Right lobe of liver (tissue), 6 donors: ENCODE measurements around the gene KDM4B. TPM values are rescaled to one million over a fixed set of nuclear protein-coding genes. Genes with fewer than 3 reads are reported as not detected.
A peak's percentile ranks its signal among the peaks of the same experiment; 100 is the strongest.

Source experiments
- ATAC-seq, 4 donors: fragments of 200-7000 bp; cut with Tn5 transposase; one replicate each; pipeline ENCODE4 v1.9.1; 2020; ENCODE audit warnings: mild to moderate bottlenecking in 4 of 4, moderate library complexity in 4 of 4
- DNase-seq, 3 donors: peaks; one replicate each; pipeline ENCODE4 v3.0.0-alpha.2; 2020
- H3K27ac ChIP-seq, 3 donors: fragments of 200-600 bp; one replicate each; pipeline ENCODE4 v1.8.0; 2022
- H3K27me3 ChIP-seq, 2 donors: fragments of 200-600 bp; one replicate each; pipeline ENCODE4 v1.8.0; 2022
- H3K36me3 ChIP-seq, 4 donors: fragments of 200-600 bp; sonication (generic) in 1 of 4; one replicate each; pipeline versions ENCODE4 v1.5.1 to v1.8.0; 2017 to 2022; ENCODE audit warnings: control low read depth in 1 of 4
- H3K4me1 ChIP-seq, 4 donors: fragments of 200-600 bp; sonication (generic) in 1 of 4; one replicate each; pipeline versions ENCODE4 v1.5.1 to v1.8.0; 2017 to 2022; ENCODE audit warnings: control low read depth in 1 of 4
- H3K4me3 ChIP-seq, 3 donors: fragments of 200-600 bp; one replicate each; pipeline ENCODE4 v1.8.0; 2022
- H3K9me3 ChIP-seq, 4 donors: fragments of 200-600 bp; sonication (generic) in 1 of 4; one replicate each; pipeline versions ENCODE4 v1.5.1 to v1.8.0; 2017 to 2022; ENCODE audit warnings: control low read depth in 1 of 4
- POLR2A ChIP-seq: fragments of 450-650 bp; IDR thresholded peaks from one replicate; pipeline ENCODE4 v1.6.1; 2017; ENCODE audit warnings: antibody characterized with exemption, mild to moderate bottlenecking
- WGBS: methylation state at CpG from one replicate; pipeline ENCODE4 v1.1.6; 2018; ENCODE audit warnings: low coverage, low lambda C conversion rate; ENCODE audit not compliant: insufficient coverage; ENCODE audit errors: missing lambda C conversion rate; 5-methylcytosine and 5-hydroxymethylcytosine counted together
- intact Hi-C, 2 donors: fragments of 100-400 bp; cut with DNase I; formaldehyde crosslinking; loops; one replicate each; pipeline versions ENCODE4 v1.11.2 to v1.14.1; 2022
- total RNA-seq, 6 experiments: library from RNA; depleted of rRNA in 2 of 6; stranded (reverse); fragments of >200 nt in 2 of 6; fragmentation: NEBNext Ultra II Directional in 3 of 6; extraction: Animal tissue kit (Norgen Biotek cat#: 25700) in 3 of 6; gene quantifications; one replicate each; pipeline versions ENCODE4 v1.1.0 to v1.2.4, GENCODE V29; 2016 to 2023
- TF ChIP-seq, protein P1 (sequence below), 4 donors: fragments of 200-600 bp in 3 of 4; fragments of 450-650 bp in 1 of 4; IDR thresholded peaks; one replicate each; pipeline versions ENCODE4 v1.5.1 to v1.8.0; 2016 to 2022; ENCODE audit warnings: antibody characterized with exemption in 4 of 4, mild to moderate bottlenecking in 2 of 4
- donor health status: DM: no; HTN: yes; CAD: no.
- donor health status: DM: no; HTN: no; CAD: no.
- donor health status: DM: no; HTN: no; CAD: no.
- donor health status: DM: no; HTN: yes; CAD: no.
- donor health status: DM: no; HTN: yes; CAD: no.

The KDM4B gene
- total RNA-seq, 6 experiments from 2014 or later: 14.2 to 36.9 (median 29.1) TPM

GRCh38 chr19:5035105-5035761, 66.3 kb downstream of the KDM4B start:
- WGBS: 83% methylated on average over 22 of the region's 29 CpGs
- no peaks in the 10 kb centered on the region for H3K27me3 ChIP-seq
- ATAC-seq (no peak), DNase-seq (no peak)
- H3K9me3 ChIP-seq: no peaks in the 10 kb centered on the region
- peaks cover 0 to 32% (median 2%) of the 10 kb centered on the region in 4 donors for H3K36me3 ChIP-seq
- intact Hi-C loops: no loop called here
- no peak for TF ChIP-seq POLR2A
- TF ChIP-seq, protein P1, sequence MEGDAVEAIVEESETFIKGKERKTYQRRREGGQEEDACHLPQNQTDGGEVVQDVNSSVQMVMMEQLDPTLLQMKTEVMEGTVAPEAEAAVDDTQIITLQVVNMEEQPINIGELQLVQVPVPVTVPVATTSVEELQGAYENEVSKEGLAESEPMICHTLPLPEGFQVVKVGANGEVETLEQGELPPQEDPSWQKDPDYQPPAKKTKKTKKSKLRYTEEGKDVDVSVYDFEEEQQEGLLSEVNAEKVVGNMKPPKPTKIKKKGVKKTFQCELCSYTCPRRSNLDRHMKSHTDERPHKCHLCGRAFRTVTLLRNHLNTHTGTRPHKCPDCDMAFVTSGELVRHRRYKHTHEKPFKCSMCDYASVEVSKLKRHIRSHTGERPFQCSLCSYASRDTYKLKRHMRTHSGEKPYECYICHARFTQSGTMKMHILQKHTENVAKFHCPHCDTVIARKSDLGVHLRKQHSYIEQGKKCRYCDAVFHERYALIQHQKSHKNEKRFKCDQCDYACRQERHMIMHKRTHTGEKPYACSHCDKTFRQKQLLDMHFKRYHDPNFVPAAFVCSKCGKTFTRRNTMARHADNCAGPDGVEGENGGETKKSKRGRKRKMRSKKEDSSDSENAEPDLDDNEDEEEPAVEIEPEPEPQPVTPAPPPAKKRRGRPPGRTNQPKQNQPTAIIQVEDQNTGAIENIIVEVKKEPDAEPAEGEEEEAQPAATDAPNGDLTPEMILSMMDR (IDR thresholded peaks at IDR 0.05): no peak
- H3K27ac ChIP-seq: no peak overlapping the region
- H3K4me3 ChIP-seq: no peak overlapping the region
- no peaks in the 10 kb centered on the region for H3K4me1 ChIP-seq

GRCh38 chr19:5035793-5036697, 67.1 kb downstream of the KDM4B start:
- no peak for TF ChIP-seq POLR2A
- TF ChIP-seq, protein P1 (IDR thresholded peaks at IDR 0.05): no peak
- H3K4me3 ChIP-seq: no peak overlapping the region
- no peak for ATAC-seq
- H3K36me3 ChIP-seq: peaks cover 0 to 39% (median 4%) of the 10 kb centered on the region in 4 donors
- DNase-seq: peak in 1 of 3 donors; percentile 45
- WGBS: 68% methylated on average over 4 of the region's 36 CpGs
- no peaks in the 10 kb centered on the region for H3K27me3 ChIP-seq
- H3K9me3 ChIP-seq: no peaks in the 10 kb centered on the region
- no peak overlapping the region for H3K27ac ChIP-seq
- intact Hi-C loops: no loop called here
- no peaks in the 10 kb centered on the region for H3K4me1 ChIP-seq

DNA sequence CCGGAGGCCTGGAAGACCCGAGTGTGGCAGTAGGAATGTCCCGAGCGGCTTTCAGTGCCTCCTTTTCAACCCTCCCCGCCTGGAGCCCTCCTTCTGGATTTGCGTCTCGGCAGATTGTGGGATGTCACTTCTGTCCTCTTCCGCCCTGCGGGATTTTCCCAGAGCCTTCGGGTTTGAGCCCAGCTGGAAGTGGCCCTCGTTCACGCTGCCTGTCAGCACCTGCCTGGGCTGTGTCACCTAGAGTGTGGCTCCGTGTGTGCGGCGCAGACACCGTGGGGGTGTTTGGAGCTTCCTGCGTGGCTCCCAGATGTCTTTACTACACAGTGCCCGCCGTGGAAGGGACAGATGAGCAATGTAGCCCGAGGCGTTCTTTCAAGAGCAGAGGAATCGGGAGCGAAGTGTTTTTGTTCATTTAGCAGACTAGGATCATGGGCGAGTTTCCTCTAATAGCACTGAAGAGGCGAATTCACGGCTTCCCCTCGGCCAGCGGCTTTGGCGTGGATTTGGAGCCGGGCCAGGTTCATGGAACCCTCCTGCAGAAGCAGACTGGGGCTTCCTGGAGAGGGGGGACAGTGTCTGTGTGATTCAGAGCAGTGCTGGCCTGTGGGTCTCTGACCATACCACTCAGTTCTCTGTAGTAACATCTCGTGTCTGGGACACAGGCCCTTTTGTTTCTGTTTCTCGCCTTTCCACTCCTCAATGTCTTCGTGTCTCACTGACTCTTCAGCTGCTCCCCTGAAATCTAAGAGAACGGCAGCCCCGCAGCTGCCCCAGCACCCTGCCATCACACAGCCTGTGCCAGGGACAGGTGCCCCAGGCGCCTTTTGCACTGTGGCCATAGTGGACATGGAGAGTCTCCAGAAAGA, 68.0 kb downstream of the KDM4B start:
- ATAC-seq: peak; percentile 5 to 23 (median 13)
- WGBS: 59% methylated on average over 19 of the region's 36 CpGs
- Histone ChIP-seq H3K27ac (no peak overlapping the region), H3K9me3 (no peaks in the 10 kb centered on the region), H3K27me3 (no peaks in the 10 kb centered on the region), H3K4me3 (no peak overlapping the region), H3K36me3 (peaks cover 0 to 47% (median 4%) of the 10 kb centered on the region in 4 donors), H3K4me1 (no peaks in the 10 kb centered on the region)
- no peak for TF ChIP-seq POLR2A
- TF ChIP-seq, protein P1 (IDR thresholded peaks at IDR 0.05): no peak
- peak in 1 of 3 donors; percentile 57 for DNase-seq
- intact Hi-C loops: no loop called here

DNA sequence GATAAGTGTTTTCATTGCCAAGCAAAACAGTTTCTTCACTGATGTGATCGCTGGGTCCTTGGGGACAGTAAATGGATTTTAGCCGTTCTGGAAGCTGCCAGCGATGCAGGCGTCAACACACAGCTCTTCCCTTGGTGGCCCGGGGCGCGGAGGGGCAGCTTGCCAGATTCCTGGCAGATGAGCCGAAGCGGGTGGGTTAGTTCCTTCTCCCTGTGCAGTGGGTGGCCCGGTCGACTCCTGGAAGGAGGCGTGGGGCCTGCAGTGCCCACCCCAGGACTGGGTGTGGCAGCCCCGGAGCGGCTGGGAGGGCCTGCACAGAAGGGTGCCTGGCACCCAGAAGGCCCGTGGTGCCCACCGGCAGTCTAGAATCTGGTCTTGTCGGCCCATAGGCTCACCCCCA, 69.0 kb downstream of the KDM4B start:
- intact Hi-C loops: no loop called here
- no peak overlapping the region for H3K4me3 ChIP-seq
- no peaks in the 10 kb centered on the region for H3K4me1 ChIP-seq
- no peak for DNase-seq
- TF ChIP-seq, protein P1 (IDR thresholded peaks at IDR 0.05): no peak
- TF ChIP-seq POLR2A: no peak
- no peak overlapping the region for H3K27ac ChIP-seq
- ATAC-seq: no peak
- H3K27me3 ChIP-seq: no peaks in the 10 kb centered on the region
- H3K36me3 ChIP-seq: peaks cover 0 to 44% (median 4%) of the 10 kb centered on the region in 4 donors
- no peaks in the 10 kb centered on the region for H3K9me3 ChIP-seq
- 80% methylated on average over 2 of the region's 17 CpGs for WGBS
